GM12874 (cell line): ENCODE measurements around the gene SEMA6B.

ENCODE experiments used
- CTCF ChIP-seq: IDR thresholded peaks from 2 replicates; pipeline ENCODE4 v1.5.1; 2011; ENCODE audit warnings: low read depth, mild to moderate bottlenecking, control low read depth, low read length, moderate library complexity; ENCODE audit not compliant: insufficient read depth

SEMA6B gene

DNA sequence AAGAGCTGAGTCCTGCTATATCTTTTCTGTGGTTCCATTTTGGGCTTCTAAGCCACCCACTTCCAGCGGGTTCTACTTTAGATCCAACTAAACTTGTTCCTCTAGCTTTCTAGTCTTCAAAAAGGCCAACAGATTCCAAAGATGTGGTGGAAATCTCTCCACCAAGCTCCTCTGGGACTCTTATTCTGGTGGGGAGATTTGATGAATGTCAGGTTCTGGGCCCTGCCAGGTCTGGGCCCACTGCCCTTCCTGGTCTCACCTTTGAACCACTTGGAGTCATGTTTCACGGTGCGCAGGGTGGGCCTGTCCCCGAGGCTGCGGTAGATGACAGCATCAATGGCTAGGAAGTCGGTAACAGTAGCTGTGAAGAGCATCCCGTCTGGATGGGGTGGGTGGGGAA is 4.8 kb downstream of the SEMA6B start:
- TF ChIP-seq CTCF, result no peak

DNA sequence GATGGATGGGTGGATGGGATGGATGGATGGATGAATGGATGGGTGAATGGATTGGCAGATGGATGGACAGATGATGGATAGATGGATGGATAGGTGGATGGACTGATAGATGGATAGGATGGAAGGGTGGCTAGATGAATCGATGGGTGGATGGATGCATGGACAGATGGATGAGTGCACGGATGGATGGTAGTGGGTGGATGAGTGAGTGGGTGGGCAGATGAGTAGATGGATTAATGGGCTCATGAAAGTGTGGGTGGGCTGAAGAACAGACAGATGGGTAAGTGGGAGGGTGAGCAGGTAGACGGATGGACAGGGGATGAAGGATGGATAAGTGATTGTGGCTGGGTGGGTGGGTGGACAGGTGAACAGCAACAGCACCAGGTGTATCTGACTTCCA is 5.7 kb downstream of the SEMA6B start:
- no peak for TF ChIP-seq CTCF

- TF ChIP-seq CTCF, result no peak
Measured at GRCh38 chr19:4553092-4553695, 6.3 kb downstream of the SEMA6B start.

- no peak for TF ChIP-seq CTCF
Measured at GRCh38 chr19:4552525-4552819, 7.0 kb downstream of the SEMA6B start.

DNA sequence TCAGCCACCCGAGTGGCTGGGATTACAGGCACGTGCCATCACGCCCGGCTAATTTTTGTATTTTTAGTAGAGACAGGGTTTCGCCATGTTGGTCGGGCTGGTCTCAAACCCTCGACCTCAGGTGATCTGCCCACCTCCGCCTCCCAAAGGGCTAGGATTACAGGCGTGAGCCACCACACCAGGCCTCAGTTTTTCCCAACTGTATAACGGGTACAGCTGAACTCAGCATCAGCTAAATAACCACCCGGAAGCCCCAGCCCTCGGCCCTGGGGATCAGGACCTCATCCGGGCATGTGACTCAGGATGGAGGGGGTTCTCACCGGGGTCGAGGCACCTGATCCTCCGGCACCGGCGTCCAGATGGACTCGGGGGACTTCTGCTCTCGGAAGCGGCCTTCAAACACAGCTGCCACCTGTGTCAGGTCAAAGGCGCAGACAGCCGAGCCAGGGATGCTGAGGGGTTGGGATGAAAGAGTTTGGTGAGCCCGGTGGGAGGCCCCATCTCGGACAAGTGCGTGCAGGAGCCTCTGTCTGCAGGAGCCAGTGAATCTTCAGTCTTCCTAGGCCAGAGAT is 8.9 kb downstream of the SEMA6B start:
- TF ChIP-seq CTCF, result no peak

- TF ChIP-seq CTCF, result no peak
Measured at GRCh38 chr19:4550018-4550417, 9.5 kb downstream of the SEMA6B start.

DNA sequence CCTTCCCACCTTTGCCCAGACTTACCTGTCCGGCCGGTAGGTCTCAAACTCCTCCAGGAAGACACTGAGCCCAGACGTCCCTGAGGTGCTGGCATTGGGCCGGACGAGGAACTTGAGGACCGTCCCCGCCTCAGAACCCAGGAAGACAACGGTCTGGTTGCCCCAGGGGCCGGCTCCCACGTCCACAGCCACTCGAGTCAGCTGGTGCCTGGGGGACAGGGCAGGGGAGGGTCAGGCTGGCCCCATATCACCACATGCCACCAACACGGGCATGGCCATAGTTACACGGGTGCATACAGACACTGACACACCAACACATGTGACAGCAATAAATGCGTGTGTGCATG is 11.3 kb downstream of the SEMA6B start:
- no peak for TF ChIP-seq CTCF
